ENCODE data around the gene UGDH.

Gene UGDH

DNA sequence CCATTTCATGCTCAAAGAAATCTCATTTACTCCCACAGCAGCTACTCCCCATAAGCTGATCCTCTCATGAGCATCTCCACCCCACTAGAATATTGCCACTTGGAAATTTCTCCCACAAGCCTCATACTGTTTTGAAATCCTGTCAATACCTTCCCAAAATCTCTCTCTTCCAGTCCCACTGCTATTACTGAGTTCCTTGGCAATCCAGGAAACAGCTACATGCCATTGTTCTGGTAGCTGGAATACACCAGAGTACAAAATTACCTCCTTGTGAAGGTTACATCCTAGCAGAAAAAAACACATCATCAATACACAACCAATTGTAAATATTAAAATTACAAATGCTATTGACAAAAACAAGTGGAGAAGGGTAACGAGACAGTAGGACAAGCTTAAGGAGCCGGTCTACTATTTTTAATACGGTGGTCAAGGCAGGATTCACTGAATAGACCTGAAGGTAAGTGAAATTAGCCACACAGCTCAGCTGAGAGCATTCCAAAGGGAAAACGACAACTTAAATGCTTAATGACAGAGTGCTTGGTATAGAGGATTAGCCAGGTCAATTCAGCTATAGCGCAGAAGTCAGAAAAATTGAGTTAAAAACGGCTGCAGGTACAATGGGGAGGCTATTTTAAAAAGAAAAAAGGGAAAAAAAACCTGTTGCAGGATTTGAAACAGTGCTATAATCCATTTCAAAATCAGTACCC is 74.9 kb downstream of the UGDH start:
- DNase-seq (ENCODE audit: low spot score), result no peak

DNA sequence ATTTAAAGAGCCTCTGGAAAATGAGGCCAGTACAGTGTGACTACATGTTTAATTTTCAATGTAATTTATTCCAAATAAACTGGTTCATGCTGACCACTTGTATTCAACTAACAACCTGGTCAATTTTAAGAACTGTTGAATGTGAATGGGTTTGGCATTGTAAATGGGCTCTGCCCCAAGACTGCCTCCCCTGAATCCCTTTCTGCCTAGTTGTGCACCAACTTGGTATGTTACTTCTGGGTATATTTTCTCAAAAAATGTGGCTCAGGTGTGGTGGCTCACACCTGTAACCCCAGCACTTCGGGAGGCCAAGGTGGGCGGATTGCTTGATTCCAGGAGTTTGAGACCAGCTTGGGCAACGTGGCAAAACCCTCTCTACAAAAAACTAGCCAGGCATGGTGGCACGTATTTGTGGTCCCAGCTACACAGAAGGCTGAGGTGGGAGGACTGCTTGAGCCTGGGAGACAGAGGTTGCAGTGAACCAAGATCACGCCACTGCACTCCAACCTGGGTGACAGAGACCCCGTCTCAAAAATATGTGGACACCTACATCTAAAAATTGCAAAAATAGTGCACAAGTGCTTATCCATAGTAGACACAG is 75.7 kb downstream of the UGDH start:
- no peak for DNase-seq (ENCODE audit: low spot score)

DNA sequence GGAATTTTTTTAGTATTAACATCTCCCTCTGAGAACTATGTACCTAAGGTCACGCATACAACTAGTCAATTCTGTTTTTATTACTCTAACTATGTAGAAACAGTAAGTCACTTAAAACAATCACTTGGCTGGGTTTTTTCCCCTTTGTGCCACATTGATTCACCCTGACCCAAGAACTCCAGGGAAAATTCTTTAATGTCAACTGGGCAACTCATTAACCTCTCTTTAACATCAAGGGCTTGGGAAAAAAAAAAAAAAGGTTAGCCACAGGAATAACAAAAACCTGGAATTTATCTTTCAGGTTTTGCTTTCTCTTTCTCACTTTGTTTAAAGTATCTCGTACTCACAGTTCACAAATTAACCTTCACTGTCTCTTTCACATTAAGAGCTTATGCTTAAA is 76.6 kb downstream of the UGDH start:
- no peak for DNase-seq (ENCODE audit: low spot score)

Data from CD4-positive, alpha-beta T cell treated with Interleukin-2 at 100 ng/mL for 4 hours (primary cell).